Stimulated activated CD8-positive, alpha-beta memory T cell treated with anti-CD3 and anti-CD28 coated beads, Interleukin-7, amount 100 ng/mL, for 4 hours (primary cell): ENCODE data around the gene FKBP10.
"Not testable (repeated sequence)": the region's sequence is repeated elsewhere in the genome, so short reads cannot be mapped to it uniquely, and the experiment has no call there.

ENCODE experiments used
- DNase-seq, 2 donors: peaks; one replicate each; pipeline ENCODE4 v3.0.0-alpha.2; 2020; ENCODE audit warnings: low read depth in 2 of 2

FKBP10 gene

GRCh38 chr17:41812381-41813151 lies at the start of gene FKBP10:
Gene FKBP10 (plus strand): TSS chr17:41813004. CDS start chr17:41813035, 31 bp downstream.
- DNase-seq: peak in 1 of 2 donors; percentile 28

- DNase-seq: no peak
Measured at GRCh38 chr17:41763327-41763726, 49.5 kb upstream of the FKBP10 start.

GRCh38 chr17:41766135-41766534 lies 46.7 kb upstream of the FKBP10 start:
- DNase-seq: no peak

- no peak for DNase-seq
Measured at GRCh38 chr17:41767324-41768042, 45.3 kb upstream of the FKBP10 start.

- no peak for DNase-seq
Measured at GRCh38 chr17:41768682-41769288, 44.0 kb upstream of the FKBP10 start.

GRCh38 chr17:41769346-41769862 lies 43.4 kb upstream of the FKBP10 start:
- no peak for DNase-seq

GRCh38 chr17:41769985-41770384 lies 42.8 kb upstream of the FKBP10 start:
- no peak for DNase-seq

GRCh38 chr17:41771389-41772206 lies 41.2 kb upstream of the FKBP10 start:
- no peak for DNase-seq

GRCh38 chr17:41772218-41772585 lies 40.6 kb upstream of the FKBP10 start:
- no peak for DNase-seq

GRCh38 chr17:41772586-41773189 lies 40.1 kb upstream of the FKBP10 start:
- DNase-seq: no peak

GRCh38 chr17:41773190-41773588 lies 39.6 kb upstream of the FKBP10 start:
- no peak for DNase-seq

GRCh38 chr17:41773731-41774193 lies 39.0 kb upstream of the FKBP10 start:
- no peak for DNase-seq

- DNase-seq: no peak
Measured at GRCh38 chr17:41775394-41776226, 37.2 kb upstream of the FKBP10 start.

GRCh38 chr17:41776262-41776900 lies 36.4 kb upstream of the FKBP10 start:
- DNase-seq: not testable (repeated sequence)

- no peak for DNase-seq
Measured at GRCh38 chr17:41777157-41777573, 35.6 kb upstream of the FKBP10 start.

- DNase-seq: no peak
Measured at GRCh38 chr17:41777574-41778188, 35.1 kb upstream of the FKBP10 start.

- no peak for DNase-seq
Measured at GRCh38 chr17:41779954-41780353, 32.9 kb upstream of the FKBP10 start.

- no peak for DNase-seq
Measured at GRCh38 chr17:41781404-41782110, 31.2 kb upstream of the FKBP10 start.

- DNase-seq: no peak
Measured at GRCh38 chr17:41782142-41782541, 30.7 kb upstream of the FKBP10 start.
